Measurements from ENCODE around the gene ARL3. TPM values are rescaled to one million over a fixed set of nuclear protein-coding genes. Genes with fewer than 3 reads are reported as not detected.

Gene ARL3
- polyA plus RNA-seq, 10 donors, result 11.3 to 15.8 (median 13.3) TPM

Other genes starting within 250 kb of the ARL3 start
- 100 to 1,000 TPM in 1 of 10 donors, 10 to 100 TPM in 9; 72.6 to 104 (median 79.8) TPM for gene ACTR1A, start 211.7 kb downstream of the ARL3 start, polyA plus RNA-seq (ENCODE audit: insufficient read length in 10 of 10)
- gene SUFU, start 210.4 kb downstream of the ARL3 start, polyA plus RNA-seq (ENCODE audit: insufficient read length in 10 of 10), result 10 to 100 TPM; 11.0 to 18.5 (median 14.5) TPM
- 10 to 100 TPM; 67.0 to 87.1 (median 74.8) TPM for gene TRIM8, start 69.9 kb downstream of the ARL3 start, polyA plus RNA-seq (ENCODE audit: insufficient read length in 10 of 10)
- gene SFXN2, start 239 bp upstream of the ARL3 start, polyA plus RNA-seq (ENCODE audit: insufficient read length in 10 of 10), result 1 to 10 TPM; 3.9 to 9.8 (median 5.1) TPM
- gene WBP1L, start 29.6 kb upstream of the ARL3 start, polyA plus RNA-seq (ENCODE audit: insufficient read length in 10 of 10), result 10 to 100 TPM; 33.3 to 51.4 (median 42.2) TPM
- 1 to 10 TPM in 6 of 10 donors, under 1 TPM in 4; 0.15 to 3.6 (median 1.1) TPM for gene CYP17A1, start 123.0 kb upstream of the ARL3 start, polyA plus RNA-seq (ENCODE audit: insufficient read length in 10 of 10)
- gene BORCS7, start 139.9 kb upstream of the ARL3 start, polyA plus RNA-seq (ENCODE audit: insufficient read length in 10 of 10), result 10 to 100 TPM; 21.6 to 31.5 (median 27.4) TPM
- gene AS3MT, start 155.1 kb upstream of the ARL3 start, polyA plus RNA-seq (ENCODE audit: insufficient read length in 10 of 10), result 10 to 100 TPM in 4 of 10 donors, 1 to 10 TPM in 6; 5.2 to 13.4 (median 9.1) TPM
- 1 to 10 TPM; 2.2 to 3.7 (median 3.1) TPM for gene CNNM2, start 203.9 kb upstream of the ARL3 start, polyA plus RNA-seq (ENCODE audit: insufficient read length in 10 of 10)

Measured in muscle of back (tissue), 10 donors.